ENCODE results near the gene MASP2.

DNA sequence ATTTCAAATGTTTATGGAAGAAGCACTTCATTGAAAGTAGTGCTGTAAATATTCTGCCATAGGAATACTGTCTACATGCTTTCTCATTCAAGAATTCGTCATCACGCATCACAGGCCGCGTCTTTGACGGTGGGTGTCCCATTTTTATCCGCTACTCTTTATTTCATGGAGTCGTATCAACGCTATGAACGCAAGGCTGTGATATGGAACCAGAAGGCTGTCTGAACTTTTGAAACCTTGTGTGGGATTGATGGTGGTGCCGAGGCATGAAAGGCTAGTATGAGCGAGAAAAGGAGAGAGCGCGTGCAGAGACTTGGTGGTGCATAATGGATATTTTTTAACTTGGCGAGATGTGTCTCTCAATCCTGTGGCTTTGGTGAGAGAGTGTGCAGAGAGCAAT is 23.8 kb downstream of the MASP2 start:
- TF ChIP-seq, protein P1, sequence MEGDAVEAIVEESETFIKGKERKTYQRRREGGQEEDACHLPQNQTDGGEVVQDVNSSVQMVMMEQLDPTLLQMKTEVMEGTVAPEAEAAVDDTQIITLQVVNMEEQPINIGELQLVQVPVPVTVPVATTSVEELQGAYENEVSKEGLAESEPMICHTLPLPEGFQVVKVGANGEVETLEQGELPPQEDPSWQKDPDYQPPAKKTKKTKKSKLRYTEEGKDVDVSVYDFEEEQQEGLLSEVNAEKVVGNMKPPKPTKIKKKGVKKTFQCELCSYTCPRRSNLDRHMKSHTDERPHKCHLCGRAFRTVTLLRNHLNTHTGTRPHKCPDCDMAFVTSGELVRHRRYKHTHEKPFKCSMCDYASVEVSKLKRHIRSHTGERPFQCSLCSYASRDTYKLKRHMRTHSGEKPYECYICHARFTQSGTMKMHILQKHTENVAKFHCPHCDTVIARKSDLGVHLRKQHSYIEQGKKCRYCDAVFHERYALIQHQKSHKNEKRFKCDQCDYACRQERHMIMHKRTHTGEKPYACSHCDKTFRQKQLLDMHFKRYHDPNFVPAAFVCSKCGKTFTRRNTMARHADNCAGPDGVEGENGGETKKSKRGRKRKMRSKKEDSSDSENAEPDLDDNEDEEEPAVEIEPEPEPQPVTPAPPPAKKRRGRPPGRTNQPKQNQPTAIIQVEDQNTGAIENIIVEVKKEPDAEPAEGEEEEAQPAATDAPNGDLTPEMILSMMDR (IDR thresholded peaks at IDR 0.05) = no peak
- TF ChIP-seq EZH2 (IDR thresholded peaks at IDR 0.05; ENCODE audit: borderline replicate concordance, insufficient read depth, low read depth, low read length, poor library complexity, severe bottlenecking) = no peak
